ENCODE data around the gene NBEAL2.

NBEAL2 gene

GRCh38 chr3:47047069-47047468 is 67.6 kb downstream of the NBEAL2 start:
- H3K27me3 ChIP-seq (ENCODE audit: control insufficient read depth in 1 of 2, insufficient read depth in 2 of 2, low read length in 2 of 2), result no peaks in the 10 kb centered on the region
- no peaks in the 10 kb centered on the region for H3K9me3 ChIP-seq (ENCODE audit: low read length)
- H3K4me1 ChIP-seq (ENCODE audit: insufficient read depth, low read length), result peaks cover 8% of the 10 kb centered on the region
- no peak overlapping the region for H3K4me3 ChIP-seq (ENCODE audit: low read depth in 1 of 2, low read length in 2 of 2)
- H3K27ac ChIP-seq (ENCODE audit: low read depth, low read length), result no peak overlapping the region
- no peak overlapping the region for H3K9ac ChIP-seq (ENCODE audit: low read length)
- H3K36me3 ChIP-seq (ENCODE audit: insufficient read depth, low read length), result peaks cover 9% of the 10 kb centered on the region

- no peak overlapping the region for H3K9ac ChIP-seq (ENCODE audit: low read length)
- H3K27me3 ChIP-seq (ENCODE audit: control insufficient read depth in 1 of 2, insufficient read depth in 2 of 2, low read length in 2 of 2), result no peaks in the 10 kb centered on the region
- H3K4me1 ChIP-seq (ENCODE audit: insufficient read depth, low read length), result peaks cover 8% of the 10 kb centered on the region
- H3K4me3 ChIP-seq (ENCODE audit: low read depth in 1 of 2, low read length in 2 of 2), result no peak overlapping the region
- peaks cover 8% of the 10 kb centered on the region for H3K36me3 ChIP-seq (ENCODE audit: insufficient read depth, low read length)
- H3K9me3 ChIP-seq (ENCODE audit: low read length), result no peaks in the 10 kb centered on the region
- no peak overlapping the region for H3K27ac ChIP-seq (ENCODE audit: low read depth, low read length)
These were observed 68.2 kb downstream of the NBEAL2 start for GRCh38 chr3:47047673-47048072.

- Histone ChIP-seq H3K9ac (ENCODE audit: low read length) (no peak overlapping the region), H3K9me3 (ENCODE audit: low read length) (no peaks in the 10 kb centered on the region), H3K4me1 (ENCODE audit: insufficient read depth, low read length) (peaks cover 3% of the 10 kb centered on the region), H3K4me3 (ENCODE audit: low read depth in 1 of 2, low read length in 2 of 2) (no peak overlapping the region), H3K36me3 (ENCODE audit: insufficient read depth, low read length) (peaks cover 14% of the 10 kb centered on the region), H3K27me3 (ENCODE audit: control insufficient read depth in 1 of 2, insufficient read depth in 2 of 2, low read length in 2 of 2) (no peaks in the 10 kb centered on the region), H3K27ac (ENCODE audit: low read depth, low read length) (no peak overlapping the region)
These were observed 74.9 kb downstream of the NBEAL2 start for GRCh38 chr3:47054412-47054811.

GRCh38 chr3:47056705-47057104 is 77.2 kb downstream of the NBEAL2 start:
- Histone ChIP-seq H3K9me3 (ENCODE audit: low read length) (no peaks in the 10 kb centered on the region), H3K4me1 (ENCODE audit: insufficient read depth, low read length) (peaks cover 3% of the 10 kb centered on the region), H3K27me3 (ENCODE audit: control insufficient read depth in 1 of 2, insufficient read depth in 2 of 2, low read length in 2 of 2) (no peaks in the 10 kb centered on the region), H3K4me3 (ENCODE audit: low read depth in 1 of 2, low read length in 2 of 2) (no peak overlapping the region), H3K27ac (ENCODE audit: low read depth, low read length) (no peak overlapping the region), H3K9ac (ENCODE audit: low read length) (no peak overlapping the region), H3K36me3 (ENCODE audit: insufficient read depth, low read length) (peaks cover 20% of the 10 kb centered on the region)

- peaks cover 3% of the 10 kb centered on the region for H3K4me1 ChIP-seq (ENCODE audit: insufficient read depth, low read length)
- no peaks in the 10 kb centered on the region for H3K27me3 ChIP-seq (ENCODE audit: control insufficient read depth in 1 of 2, insufficient read depth in 2 of 2, low read length in 2 of 2)
- peaks cover 24% of the 10 kb centered on the region for H3K36me3 ChIP-seq (ENCODE audit: insufficient read depth, low read length)
- H3K27ac ChIP-seq (ENCODE audit: low read depth, low read length), result no peak overlapping the region
- H3K4me3 ChIP-seq (ENCODE audit: low read depth in 1 of 2, low read length in 2 of 2), result no peak overlapping the region
- H3K9me3 ChIP-seq (ENCODE audit: low read length), result no peaks in the 10 kb centered on the region
- no peak overlapping the region for H3K9ac ChIP-seq (ENCODE audit: low read length)
These were observed 77.8 kb downstream of the NBEAL2 start for GRCh38 chr3:47057212-47057671.

Data from muscle layer of colon (tissue), 2 donors.